MM.1S (cell line): ENCODE measurements around the gene LAMA4.

Experiments used
- CTCF ChIP-seq: fragments of 300-600 bp; sonication (generic); IDR thresholded peaks from 2 replicates; pipeline ENCODE4 v1.5.1; 2016; ENCODE audit warnings: antibody characterized with exemption, low read length, mixed read lengths
- EZH2 ChIP-seq: fragments of 300-600 bp; sonication (generic); optimal IDR thresholded peaks from 2 replicates; pipeline ENCODE3; 2017; ENCODE audit warnings: low read depth, mild to moderate bottlenecking, antibody characterized with exemption, low read length, mixed read lengths

GRCh38 chr6:112066606-112067005, 187.8 kb downstream of the LAMA4 start:
- TF ChIP-seq CTCF: no peak
- no peak for TF ChIP-seq EZH2
